ENCODE measurements around the gene FUT4.

DNA sequence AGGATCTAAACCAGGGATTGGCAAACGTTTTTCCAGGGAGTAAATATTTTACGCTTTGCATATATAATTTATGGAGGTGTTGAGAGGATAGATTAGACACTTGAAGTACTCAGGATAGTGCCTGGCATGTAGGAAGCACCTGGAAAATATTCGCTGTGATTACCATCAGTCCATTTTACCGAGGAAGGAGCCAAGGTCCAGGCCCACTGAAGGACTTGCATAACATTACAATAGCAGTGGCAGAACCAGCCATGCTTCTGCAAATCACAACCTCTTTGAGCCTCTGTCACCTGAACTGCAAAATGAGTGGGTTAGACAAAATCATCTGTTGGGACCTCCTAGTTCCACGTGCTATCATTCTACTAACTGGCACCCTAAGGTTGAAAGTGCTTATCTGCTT lies 5.4 kb downstream of the FUT4 start:
- TF ChIP-seq, protein P1, sequence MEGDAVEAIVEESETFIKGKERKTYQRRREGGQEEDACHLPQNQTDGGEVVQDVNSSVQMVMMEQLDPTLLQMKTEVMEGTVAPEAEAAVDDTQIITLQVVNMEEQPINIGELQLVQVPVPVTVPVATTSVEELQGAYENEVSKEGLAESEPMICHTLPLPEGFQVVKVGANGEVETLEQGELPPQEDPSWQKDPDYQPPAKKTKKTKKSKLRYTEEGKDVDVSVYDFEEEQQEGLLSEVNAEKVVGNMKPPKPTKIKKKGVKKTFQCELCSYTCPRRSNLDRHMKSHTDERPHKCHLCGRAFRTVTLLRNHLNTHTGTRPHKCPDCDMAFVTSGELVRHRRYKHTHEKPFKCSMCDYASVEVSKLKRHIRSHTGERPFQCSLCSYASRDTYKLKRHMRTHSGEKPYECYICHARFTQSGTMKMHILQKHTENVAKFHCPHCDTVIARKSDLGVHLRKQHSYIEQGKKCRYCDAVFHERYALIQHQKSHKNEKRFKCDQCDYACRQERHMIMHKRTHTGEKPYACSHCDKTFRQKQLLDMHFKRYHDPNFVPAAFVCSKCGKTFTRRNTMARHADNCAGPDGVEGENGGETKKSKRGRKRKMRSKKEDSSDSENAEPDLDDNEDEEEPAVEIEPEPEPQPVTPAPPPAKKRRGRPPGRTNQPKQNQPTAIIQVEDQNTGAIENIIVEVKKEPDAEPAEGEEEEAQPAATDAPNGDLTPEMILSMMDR (IDR thresholded peaks at IDR 0.05): no peak
- no peak for TF ChIP-seq POLR2A (IDR thresholded peaks at IDR 0.05)
